H1 (cell line): Measurements from ENCODE around the gene TOMM6.

Experiments used
- ASH2L ChIP-seq: fragments of 200-600, 300-600 bp; sonication (generic); IDR thresholded peaks from one replicate; pipeline ENCODE4 v1.7.1; 2017; ENCODE audit warnings: low read length
- BRCA1 ChIP-seq: IDR thresholded peaks from 2 replicates; pipeline ENCODE4 v1.6.1; 2012; ENCODE audit warnings: low read depth, low read length, improper control_type of control experiment
- CBX5 ChIP-seq: fragments of 300-800, 300-1000 bp; sonication (generic); IDR thresholded peaks from 2 replicates; pipeline ENCODE4 v1.7.1; 2016; ENCODE audit warnings: antibody characterized with exemption, low read length, low read depth
- EGR1 ChIP-seq: IDR thresholded peaks from 2 replicates; pipeline ENCODE4 v1.6.1; 2011; ENCODE audit warnings: low read depth, low read length, borderline replicate concordance
- FOSL1 ChIP-seq: IDR thresholded peaks from 2 replicates; pipeline ENCODE4 v1.6.1; 2011; ENCODE audit warnings: mild to moderate bottlenecking, low read depth, low read length, moderate library complexity; ENCODE audit not compliant: insufficient read depth
- HDAC6 ChIP-seq: IDR thresholded peaks from one replicate; pipeline ENCODE4 v1.7.1; 2012; ENCODE audit warnings: low read depth, mild to moderate bottlenecking, inconsistent platforms, low read length, moderate library complexity
- JUND ChIP-seq: IDR thresholded peaks from 2 replicates; pipeline ENCODE4 v1.6.1; 2011; ENCODE audit warnings: mild to moderate bottlenecking, improper control_type of control experiment, low read length
- POLR2A ChIP-seq, 2 experiments: IDR thresholded peaks; 1 replicate in 1 of 2; 2 replicates in 1 of 2; pipeline ENCODE4 v1.6.1; 2011; ENCODE audit warnings: low read depth in 2 of 2, low read length in 2 of 2, mild to moderate bottlenecking in 2 of 2; ENCODE audit errors: control extremely low read depth in 1 of 2
- RAD21 ChIP-seq, 2 experiments: IDR thresholded peaks in 1 of 2; conservative IDR thresholded peaks in 1 of 2; 2 replicates each; pipeline ENCODE4 v1.6.1; 2011; ENCODE audit warnings: low read depth in 2 of 2, low read length in 2 of 2, improper control_type of control experiment in 1 of 2, inconsistent platforms in 1 of 2, mild to moderate bottlenecking in 1 of 2, moderate library complexity in 1 of 2
- RBBP5 ChIP-seq: IDR thresholded peaks from 2 replicates; pipeline ENCODE4 v1.7.1; 2012; ENCODE audit warnings: low read depth, mild to moderate bottlenecking, inconsistent platforms, low read length, moderate library complexity, borderline replicate concordance
- RNF2 ChIP-seq: fragments of 200-900, 300-1000 bp; sonication (generic); IDR thresholded peaks from 2 replicates; pipeline ENCODE4 v1.7.1; 2016; ENCODE audit warnings: borderline replicate concordance, low read depth, mild to moderate bottlenecking, antibody characterized with exemption, low read length; ENCODE audit not compliant: poor library complexity, severe bottlenecking; ENCODE audit errors: missing control alignments
- TF ChIP-seq, protein P1 (sequence below), 3 experiments: IDR thresholded peaks; 1 replicate in 2 of 3; 2 replicates in 1 of 3; pipeline versions ENCODE4 v1.5.1 to v1.6.1; 2011; ENCODE audit warnings: low read length in 3 of 3, mild to moderate bottlenecking in 3 of 3, inconsistent platforms in 2 of 3, low read depth in 1 of 3, moderate library complexity in 1 of 3; ENCODE audit not compliant: insufficient read depth in 1 of 3; ENCODE audit errors: control extremely low read depth in 1 of 3
- TF ChIP-seq, protein P2 (sequence below): IDR thresholded peaks from 2 replicates; pipeline ENCODE4 v1.6.1; 2012; ENCODE audit warnings: low read length, inconsistent platforms

DNA sequence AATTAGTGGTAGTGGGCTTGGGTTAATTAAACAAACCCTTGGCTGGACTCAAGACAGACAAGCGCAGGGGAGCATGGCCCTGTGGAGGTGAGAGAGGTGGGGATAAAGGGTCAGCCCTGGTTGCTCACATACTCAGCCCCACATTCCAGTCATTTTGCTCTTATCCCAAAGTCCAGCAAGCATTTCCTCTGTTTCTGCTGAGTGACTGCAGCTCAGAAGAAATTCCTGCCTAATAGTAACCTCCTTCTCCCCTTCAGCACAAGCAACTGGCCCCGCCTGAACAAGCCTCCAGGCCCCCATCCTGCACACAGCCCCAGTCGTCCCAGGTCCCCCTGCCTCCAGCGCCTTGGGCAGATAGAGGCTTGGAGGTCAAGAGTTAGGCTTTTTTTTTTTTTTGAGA lies 48.5 kb upstream of the TOMM6 start:
- no peak for TF ChIP-seq RNF2
- TF ChIP-seq, protein P1, sequence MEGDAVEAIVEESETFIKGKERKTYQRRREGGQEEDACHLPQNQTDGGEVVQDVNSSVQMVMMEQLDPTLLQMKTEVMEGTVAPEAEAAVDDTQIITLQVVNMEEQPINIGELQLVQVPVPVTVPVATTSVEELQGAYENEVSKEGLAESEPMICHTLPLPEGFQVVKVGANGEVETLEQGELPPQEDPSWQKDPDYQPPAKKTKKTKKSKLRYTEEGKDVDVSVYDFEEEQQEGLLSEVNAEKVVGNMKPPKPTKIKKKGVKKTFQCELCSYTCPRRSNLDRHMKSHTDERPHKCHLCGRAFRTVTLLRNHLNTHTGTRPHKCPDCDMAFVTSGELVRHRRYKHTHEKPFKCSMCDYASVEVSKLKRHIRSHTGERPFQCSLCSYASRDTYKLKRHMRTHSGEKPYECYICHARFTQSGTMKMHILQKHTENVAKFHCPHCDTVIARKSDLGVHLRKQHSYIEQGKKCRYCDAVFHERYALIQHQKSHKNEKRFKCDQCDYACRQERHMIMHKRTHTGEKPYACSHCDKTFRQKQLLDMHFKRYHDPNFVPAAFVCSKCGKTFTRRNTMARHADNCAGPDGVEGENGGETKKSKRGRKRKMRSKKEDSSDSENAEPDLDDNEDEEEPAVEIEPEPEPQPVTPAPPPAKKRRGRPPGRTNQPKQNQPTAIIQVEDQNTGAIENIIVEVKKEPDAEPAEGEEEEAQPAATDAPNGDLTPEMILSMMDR (IDR thresholded peaks at IDR 0.05; ENCODE audit: control extremely low read depth in 1 of 3, insufficient read depth in 1 of 3, low read depth in 1 of 3, low read length in 3 of 3): no peak
- TF ChIP-seq EGR1: no peak
- TF ChIP-seq JUND: no peak
- TF ChIP-seq, protein P2, sequence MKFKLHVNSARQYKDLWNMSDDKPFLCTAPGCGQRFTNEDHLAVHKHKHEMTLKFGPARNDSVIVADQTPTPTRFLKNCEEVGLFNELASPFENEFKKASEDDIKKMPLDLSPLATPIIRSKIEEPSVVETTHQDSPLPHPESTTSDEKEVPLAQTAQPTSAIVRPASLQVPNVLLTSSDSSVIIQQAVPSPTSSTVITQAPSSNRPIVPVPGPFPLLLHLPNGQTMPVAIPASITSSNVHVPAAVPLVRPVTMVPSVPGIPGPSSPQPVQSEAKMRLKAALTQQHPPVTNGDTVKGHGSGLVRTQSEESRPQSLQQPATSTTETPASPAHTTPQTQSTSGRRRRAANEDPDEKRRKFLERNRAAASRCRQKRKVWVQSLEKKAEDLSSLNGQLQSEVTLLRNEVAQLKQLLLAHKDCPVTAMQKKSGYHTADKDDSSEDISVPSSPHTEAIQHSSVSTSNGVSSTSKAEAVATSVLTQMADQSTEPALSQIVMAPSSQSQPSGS: no peak
- TF ChIP-seq ASH2L: no peak
- no peak for TF ChIP-seq RBBP5
- TF ChIP-seq FOSL1: no peak
- no peak for TF ChIP-seq CBX5
- no peak for TF ChIP-seq BRCA1
- TF ChIP-seq POLR2A (IDR thresholded peaks at IDR 0.05; ENCODE audit: control extremely low read depth in 1 of 2, low read depth in 2 of 2, low read length in 2 of 2): no peak
- TF ChIP-seq HDAC6: no peak
- TF ChIP-seq RAD21 (IDR thresholded peaks at IDR 0.05 in 1 of 2, conservative IDR thresholded peaks at IDR 0.05 in 1 of 2; ENCODE audit: low read depth in 2 of 2, low read length in 2 of 2): no peak
